Measurements from ENCODE around the gene ABL2. TPM values are rescaled to one million over a fixed set of nuclear protein-coding genes. Genes with fewer than 3 reads are reported as not detected.

Gene ABL2
- 5.4 and 15.9 TPM in 2 replicates for total RNA-seq

GRCh38 chr1:179229214-179230140 is at the start of gene ABL2:
Gene ABL2 (minus strand): TSS chr1:179229677. CDS start chr1:179229397, 280 bp downstream.

GRCh38 chr1:179081687-179082332 is 147.7 kb downstream of the ABL2 start, which contains the start of gene TOR3A:
Gene TOR3A (plus strand): TSS chr1:179082070. CDS start chr1:179082129, 59 bp downstream.

Other genes with a start within 250 kb of the ABL2 start
- 22.8 and 23.1 TPM in 2 replicates for gene FAM20B, start 203.8 kb downstream of the ABL2 start, total RNA-seq
- gene TOR3A, start 147.6 kb downstream of the ABL2 start, total RNA-seq, result 15.0 and 107 TPM in 2 replicates
- 15.2 and 22.8 TPM in 2 replicates for gene SOAT1, start 64.1 kb upstream of the ABL2 start, total RNA-seq
- not detected in 2 replicates for gene AXDND1, start 136.3 kb upstream of the ABL2 start, total RNA-seq

Data from cardiac atrium fibroblast (primary cell).